HG03095 (cell line): ENCODE data around the gene CCDC122.
"Not testable (repeated sequence)": the region's sequence is repeated elsewhere in the genome, so short reads cannot be mapped to it uniquely, and the experiment has no call there.

ENCODE experiments used
- ATAC-seq: cut with Tn5 transposase; IDR thresholded peaks from one replicate; pipeline ENCODE4 v1.9.1; 2021; ENCODE audit warnings: moderate library complexity; ENCODE audit not compliant: unreplicated experiment

CCDC122 gene

GRCh38 chr13:43877766-43878165 lies 1.8 kb downstream of the CCDC122 start:
- ATAC-seq, result no peak

GRCh38 chr13:43877326-43877725 lies 2.2 kb downstream of the CCDC122 start:
- ATAC-seq, result no peak

GRCh38 chr13:43876366-43876765 lies 3.2 kb downstream of the CCDC122 start:
- ATAC-seq, result no peak

GRCh38 chr13:43874504-43875092 lies 4.9 kb downstream of the CCDC122 start:
- ATAC-seq, result no peak

GRCh38 chr13:43872181-43872580 lies 7.4 kb downstream of the CCDC122 start:
- ATAC-seq, result no peak

GRCh38 chr13:43865892-43866291 lies 13.6 kb downstream of the CCDC122 start:
- ATAC-seq, result no peak

- no peak for ATAC-seq
Observed at GRCh38 chr13:43864921-43865320, 14.6 kb downstream of the CCDC122 start.

GRCh38 chr13:43861863-43862262 lies 17.7 kb downstream of the CCDC122 start:
- no peak for ATAC-seq

GRCh38 chr13:43852923-43853404 lies 26.6 kb downstream of the CCDC122 start:
- ATAC-seq, result no peak

- ATAC-seq, result no peak
Observed at GRCh38 chr13:43850873-43851272, 28.7 kb downstream of the CCDC122 start.

GRCh38 chr13:43848001-43848649 lies 31.4 kb downstream of the CCDC122 start:
- no peak for ATAC-seq

GRCh38 chr13:43846496-43847158 lies 32.9 kb downstream of the CCDC122 start:
- ATAC-seq, result no peak

GRCh38 chr13:43838909-43839308 lies 40.6 kb downstream of the CCDC122 start:
- no peak for ATAC-seq

- no peak for ATAC-seq
Observed at GRCh38 chr13:43835701-43836100, 43.8 kb downstream of the CCDC122 start.

- ATAC-seq, result no peak
Observed at GRCh38 chr13:43831088-43831487, 48.5 kb downstream of the CCDC122 start.

- no peak for ATAC-seq
Observed at GRCh38 chr13:43830497-43830881, 49.1 kb downstream of the CCDC122 start.

- ATAC-seq, result not testable (repeated sequence)
Observed at GRCh38 chr13:43824656-43825055, 54.9 kb downstream of the CCDC122 start.

GRCh38 chr13:43822969-43823368 lies 56.6 kb downstream of the CCDC122 start:
- no peak for ATAC-seq

GRCh38 chr13:43816401-43816889 lies 63.1 kb downstream of the CCDC122 start:
- ATAC-seq, result no peak

- no peak for ATAC-seq
Observed at GRCh38 chr13:43815204-43815603, 64.3 kb downstream of the CCDC122 start.

GRCh38 chr13:43808676-43809075 lies 70.9 kb downstream of the CCDC122 start:
- no peak for ATAC-seq

- no peak for ATAC-seq
Observed at GRCh38 chr13:43805681-43806128, 73.8 kb downstream of the CCDC122 start.
